Activated naive CD4-positive, alpha-beta T cell treated with anti-CD3 and anti-CD28 coated beads, Interleukin-2, amount 10 ng/mL, durations not matched to agents 5 hours and 36 hours (primary cell): Measurements from ENCODE around the gene MYT1. TPM values are rescaled to one million over a fixed set of nuclear protein-coding genes. Genes with fewer than 3 reads are reported as not detected.

Experiments
- total RNA-seq, 2 experiments: library from RNA; stranded (reverse); gene quantifications; one replicate each; pipeline ENCODE4 v1.2.3, GENCODE V29; 2021

MYT1 gene
- not detected for total RNA-seq

GRCh38 chr20:64164123-64164836, at the start of gene MYT1:
TSS of gene MYT1 (plus strand) at chr20:64164452. CDS start at chr20:64198862, 34,410 bp downstream.

GRCh38 chr20:64255361-64256281, 91.4 kb downstream of the MYT1 start, which contains the start of gene PCMTD2:
TSS of gene PCMTD2 (plus strand) at chr20:64255748. CDS start at chr20:64259966, 4,218 bp downstream.

Other genes with a start within 250 kb of the MYT1 start
- gene UCKL1, start 208.0 kb upstream of the MYT1 start, total RNA-seq, result 10 to 100 TPM; 37.3 to 40.1 TPM
- 10 to 100 TPM; 23.4 to 24.6 TPM for gene ZNF512B, start 194.5 kb upstream of the MYT1 start, total RNA-seq
- gene SAMD10, start 184.8 kb upstream of the MYT1 start, total RNA-seq, result 10 to 100 TPM; 20.5 to 20.7 TPM
- 10 to 100 TPM; 71.1 to 71.3 TPM for gene PRPF6, start 183.3 kb upstream of the MYT1 start, total RNA-seq
- 1 to 10 TPM; 2.7 to 3.6 TPM for gene C20orf204, start 128.3 kb upstream of the MYT1 start, total RNA-seq
- under 1 TPM; 0.28 to 0.31 TPM for gene SOX18, start 114.8 kb upstream of the MYT1 start, total RNA-seq
- gene TCEA2, start 101.3 kb upstream of the MYT1 start, total RNA-seq, result 10 to 100 TPM; 65.0 to 69.1 TPM
- gene RGS19, start 84.9 kb upstream of the MYT1 start, total RNA-seq, result 100 to 1,000 TPM; 117 to 124 TPM
- 1 to 10 TPM; 1.8 to 1.9 TPM for gene OPRL1, start 84.4 kb upstream of the MYT1 start, total RNA-seq
- under 1 TPM; 0.31 to 0.45 TPM for gene LKAAEAR1, start 80.1 kb upstream of the MYT1 start, total RNA-seq
- not detected for gene NPBWR2, start 56.9 kb upstream of the MYT1 start, total RNA-seq
- gene PCMTD2, start 91.3 kb downstream of the MYT1 start, total RNA-seq, result 10 to 100 TPM; 75.0 to 78.9 TPM